Articular chondrocyte of knee joint (primary cell): ENCODE measurements around the gene QRFP. TPM values are rescaled to one million over a fixed set of nuclear protein-coding genes. Genes with fewer than 3 reads are reported as not detected.

Experiments
- total RNA-seq: library from RNA; depleted of rRNA; stranded (reverse); fragments of >200 nt; gene quantifications from 2 replicates; pipeline ENCODE4 v1.2.3, GENCODE V29; 2012

The QRFP gene
- not detected in 2 replicates for total RNA-seq

GRCh38 chr9:130896233-130897014 is at the start of gene QRFP:
TSS of gene QRFP (minus strand) at chr9:130896812. CDS start at chr9:130893838, 2,974 bp downstream.

GRCh38 chr9:130938652-130939404 is 42.2 kb upstream of the QRFP start, which contains the start of gene FIBCD1:
TSS of gene FIBCD1 (minus strand) at chr9:130939247. CDS start at chr9:130938607, 640 bp downstream.

Other genes with a start within 250 kb of the QRFP start
- not detected in 2 replicates for gene PRDM12, start 232.2 kb downstream of the QRFP start, total RNA-seq
- 20.4 and 25.6 TPM in 2 replicates for gene EXOSC2, start 203.0 kb downstream of the QRFP start, total RNA-seq
- gene ABL1, start 61.6 kb downstream of the QRFP start, total RNA-seq = 83.6 and 92.9 TPM in 2 replicates
- gene FIBCD1, start 42.4 kb upstream of the QRFP start, total RNA-seq = 0.11 and 0.13 TPM in 2 replicates
- gene LAMC3, start 112.4 kb upstream of the QRFP start, total RNA-seq = under 0.01 TPM in 2 replicates
- gene AIF1L, start 199.7 kb upstream of the QRFP start, total RNA-seq = 0.22 and 0.26 TPM in 2 replicates
- 20.1 and 22.1 TPM in 2 replicates for gene NUP214, start 228.8 kb upstream of the QRFP start, total RNA-seq